Fibroblast of villous mesenchyme (primary cell): ENCODE measurements around the gene COL13A1. TPM values are rescaled to one million over a fixed set of nuclear protein-coding genes. Genes with fewer than 3 reads are reported as not detected.

ENCODE experiments used
- DNase-seq: peaks from one replicate; pipeline ENCODE4 v3.0.0-alpha.2; 2010; ENCODE audit warnings: low read depth
- H3K4me3 ChIP-seq: 2 replicates; pipeline ENCODE4 v1.5.1; 2011; ENCODE audit warnings: low read depth, mild to moderate bottlenecking, low read length
- total RNA-seq: library from RNA; depleted of rRNA; stranded (reverse); fragments of >200 nt; gene quantifications from 2 replicates; pipeline ENCODE4 v1.2.3, GENCODE V29; 2012
- TF ChIP-seq, protein P1 (sequence below): IDR thresholded peaks from 2 replicates; pipeline ENCODE4 v1.5.1; 2012; ENCODE audit warnings: low read depth, mild to moderate bottlenecking, low read length; ENCODE audit not compliant: insufficient read depth

Gene COL13A1
- total RNA-seq, 1 donor: 3.5 TPM

- no peak overlapping the region for H3K4me3 ChIP-seq
- TF ChIP-seq, protein P1, sequence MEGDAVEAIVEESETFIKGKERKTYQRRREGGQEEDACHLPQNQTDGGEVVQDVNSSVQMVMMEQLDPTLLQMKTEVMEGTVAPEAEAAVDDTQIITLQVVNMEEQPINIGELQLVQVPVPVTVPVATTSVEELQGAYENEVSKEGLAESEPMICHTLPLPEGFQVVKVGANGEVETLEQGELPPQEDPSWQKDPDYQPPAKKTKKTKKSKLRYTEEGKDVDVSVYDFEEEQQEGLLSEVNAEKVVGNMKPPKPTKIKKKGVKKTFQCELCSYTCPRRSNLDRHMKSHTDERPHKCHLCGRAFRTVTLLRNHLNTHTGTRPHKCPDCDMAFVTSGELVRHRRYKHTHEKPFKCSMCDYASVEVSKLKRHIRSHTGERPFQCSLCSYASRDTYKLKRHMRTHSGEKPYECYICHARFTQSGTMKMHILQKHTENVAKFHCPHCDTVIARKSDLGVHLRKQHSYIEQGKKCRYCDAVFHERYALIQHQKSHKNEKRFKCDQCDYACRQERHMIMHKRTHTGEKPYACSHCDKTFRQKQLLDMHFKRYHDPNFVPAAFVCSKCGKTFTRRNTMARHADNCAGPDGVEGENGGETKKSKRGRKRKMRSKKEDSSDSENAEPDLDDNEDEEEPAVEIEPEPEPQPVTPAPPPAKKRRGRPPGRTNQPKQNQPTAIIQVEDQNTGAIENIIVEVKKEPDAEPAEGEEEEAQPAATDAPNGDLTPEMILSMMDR: no peak
- no peak for DNase-seq
These were observed 51.4 kb downstream of the COL13A1 start for GRCh38 chr10:69853064-69853463.

GRCh38 chr10:69854511-69855345, 53.0 kb downstream of the COL13A1 start:
- H3K4me3 ChIP-seq: no peak overlapping the region
- no peak for DNase-seq
- TF ChIP-seq, protein P1: no peak

DNA sequence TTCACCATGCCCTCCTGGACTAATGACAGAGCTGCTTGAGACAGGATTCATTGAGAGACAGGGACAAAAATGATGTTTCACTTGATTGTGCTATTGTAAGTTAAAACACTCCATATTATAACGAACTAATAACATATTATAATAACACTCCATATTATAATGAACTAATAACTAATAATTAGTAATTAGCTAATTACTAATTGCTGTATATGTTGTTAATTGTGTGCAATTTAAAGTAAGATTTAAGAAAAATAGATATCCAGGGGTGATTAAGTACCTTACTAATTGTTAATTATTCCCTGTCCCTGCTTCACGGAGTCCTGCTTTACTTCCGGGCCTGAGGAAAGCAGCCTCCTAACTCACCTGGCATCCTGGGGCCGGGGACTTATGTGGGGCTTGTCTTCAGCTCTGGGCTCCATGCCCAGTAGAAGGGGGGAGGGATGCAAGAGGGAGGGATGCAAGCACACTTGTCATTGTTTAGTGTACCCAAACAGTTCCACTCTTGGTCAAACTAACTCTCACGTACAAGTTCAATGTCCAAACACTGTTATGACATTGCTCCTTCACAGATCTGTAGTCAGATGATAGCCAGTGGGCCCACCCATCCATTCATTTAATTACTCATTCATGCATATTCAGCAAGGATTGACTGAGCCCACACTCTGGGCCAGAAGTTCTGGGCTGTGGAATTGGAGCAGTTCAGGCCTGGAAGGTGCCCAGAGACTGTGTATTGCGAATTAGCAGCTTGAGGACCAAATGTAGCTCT, 53.8 kb downstream of the COL13A1 start:
- no peak for DNase-seq
- H3K4me3 ChIP-seq: no peak overlapping the region
- TF ChIP-seq, protein P1: no peak

DNA sequence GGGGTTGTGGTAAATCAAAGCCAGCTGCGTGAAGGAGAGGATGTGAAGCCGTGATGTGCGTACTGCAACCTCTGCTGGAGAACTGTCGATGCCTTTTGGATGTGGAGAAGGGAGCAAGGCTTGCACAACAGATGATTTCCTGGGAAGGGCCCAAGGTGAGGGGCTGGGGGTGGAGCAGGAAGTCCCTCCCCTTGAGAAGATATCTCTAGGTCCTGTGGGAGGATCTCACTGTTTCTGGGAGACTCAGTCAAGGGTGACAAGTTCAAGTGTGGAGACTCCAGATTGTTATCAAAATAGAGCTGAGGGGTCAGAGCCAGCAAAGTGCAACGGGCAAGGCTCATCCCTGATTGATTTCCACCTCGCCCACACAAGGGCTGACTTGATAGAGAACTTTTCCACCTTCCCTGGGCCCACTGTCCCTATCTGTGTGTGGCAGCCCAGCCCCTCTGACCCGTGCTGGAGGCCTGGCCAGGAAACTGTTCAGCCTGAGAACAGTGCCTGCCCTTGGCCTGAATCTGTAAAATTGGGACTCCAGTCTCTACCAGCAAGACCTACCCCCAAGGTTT, 55.0 kb downstream of the COL13A1 start:
- H3K4me3 ChIP-seq: no peak overlapping the region
- TF ChIP-seq, protein P1: no peak
- no peak for DNase-seq

- TF ChIP-seq, protein P1: no peak
- DNase-seq: no peak
These were observed 56.5 kb downstream of the COL13A1 start for GRCh38 chr10:69858201-69858600.

GRCh38 chr10:69860271-69860670, 58.6 kb downstream of the COL13A1 start:
- no peak overlapping the region for H3K4me3 ChIP-seq
- TF ChIP-seq, protein P1: no peak

More at GRCh38 chr10:69858201-69858600, 56.5 kb downstream of the COL13A1 start:
- no peak overlapping the region for H3K4me3 ChIP-seq

More at GRCh38 chr10:69860271-69860670, 58.6 kb downstream of the COL13A1 start:
- DNase-seq: no peak
